ENCODE measurements around the gene CDK6.

DNA sequence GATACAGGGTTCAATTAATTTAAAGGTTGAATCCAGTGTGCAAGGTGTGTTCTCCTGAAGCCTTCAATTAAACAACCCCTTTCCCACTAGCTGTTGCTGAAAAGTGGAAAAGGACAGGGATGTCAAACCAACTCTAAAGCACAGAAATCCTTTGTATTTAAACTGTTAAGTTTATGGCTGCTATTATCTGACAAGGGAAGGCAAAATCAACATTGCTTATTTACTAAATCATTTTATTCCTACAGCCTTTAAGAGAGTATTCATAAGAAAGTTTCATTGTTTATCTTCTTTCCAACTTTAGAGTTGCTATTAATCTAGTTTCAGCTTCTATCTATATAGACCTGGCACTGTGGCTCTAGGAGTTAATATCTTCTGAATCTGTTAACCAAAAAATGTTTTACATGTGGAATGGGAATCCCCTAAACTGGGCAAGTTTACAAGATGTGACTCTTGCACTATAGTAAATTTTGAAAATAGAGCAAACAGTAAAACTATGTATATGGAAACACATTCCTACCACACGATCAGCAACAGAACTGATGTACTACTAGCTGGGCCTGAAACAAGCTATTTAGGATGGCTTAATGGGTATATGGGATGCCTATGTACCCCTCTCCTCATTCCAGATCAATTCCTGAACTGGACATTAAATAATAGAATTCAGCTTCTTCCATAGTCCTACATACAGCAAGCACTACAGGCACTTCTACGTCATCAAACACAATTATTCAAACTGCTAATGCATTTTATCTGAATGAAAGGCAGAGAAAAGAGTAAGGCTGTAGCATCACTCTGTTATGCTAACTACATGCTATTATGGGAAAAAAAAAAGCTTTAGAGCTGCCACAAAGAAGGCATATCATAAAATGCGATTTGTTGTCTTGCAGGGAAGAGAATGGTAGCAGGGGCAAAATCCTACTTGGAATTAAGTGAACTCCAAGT, 52.8 kb downstream of the CDK6 start:
- TF ChIP-seq CTCF (IDR thresholded peaks at IDR 0.05 in 8 of 11, conservative IDR thresholded peaks at IDR 0.05 in 3 of 11) (no peak), POLR2A (IDR thresholded peaks at IDR 0.05) (no peak), POLR2AphosphoS5 (IDR thresholded peaks at IDR 0.05) (no peak)

All from spleen (tissue), 7 donors.